Left ventricle myocardium superior (tissue), 1 donor: ENCODE measurements around the gene GSE1. TPM values are rescaled to one million over a fixed set of nuclear protein-coding genes. Genes with fewer than 3 reads are reported as not detected.

Experiments used
- ATAC-seq: fragments of 200-7000 bp; cut with Tn5 transposase; one replicate; pipeline ENCODE4 v1.9.1; 2020; ENCODE audit warnings: mild to moderate bottlenecking, moderate library complexity
- DNase-seq: peaks from one replicate; pipeline ENCODE4 v3.0.0-alpha.2; 2020
- intact Hi-C: fragments of 100-400 bp; cut with micrococcal nuclease; formaldehyde crosslinking; loops from one replicate; pipeline ENCODE4 v1.11.0; 2022
- total RNA-seq: library from RNA; stranded (reverse); fragmentation: NEBNext Ultra II Directional; extraction: Animal tissue kit (Norgen Biotek cat#: 25700); gene quantifications from one replicate; pipeline ENCODE4 v1.2.1, GENCODE V29; 2021
- donor health status: DM: no; HTN: yes; CAD: no; lungs with severe emphysema.

GSE1 gene
- total RNA-seq, 1 donor from 2014 or later: 40.4 TPM

GRCh38 chr16:85650135-85650843, 37.2 kb downstream of the GSE1 start:
- ATAC-seq (no peak), DNase-seq (peak; percentile 35)
- intact Hi-C loops: no loop called here

DNA sequence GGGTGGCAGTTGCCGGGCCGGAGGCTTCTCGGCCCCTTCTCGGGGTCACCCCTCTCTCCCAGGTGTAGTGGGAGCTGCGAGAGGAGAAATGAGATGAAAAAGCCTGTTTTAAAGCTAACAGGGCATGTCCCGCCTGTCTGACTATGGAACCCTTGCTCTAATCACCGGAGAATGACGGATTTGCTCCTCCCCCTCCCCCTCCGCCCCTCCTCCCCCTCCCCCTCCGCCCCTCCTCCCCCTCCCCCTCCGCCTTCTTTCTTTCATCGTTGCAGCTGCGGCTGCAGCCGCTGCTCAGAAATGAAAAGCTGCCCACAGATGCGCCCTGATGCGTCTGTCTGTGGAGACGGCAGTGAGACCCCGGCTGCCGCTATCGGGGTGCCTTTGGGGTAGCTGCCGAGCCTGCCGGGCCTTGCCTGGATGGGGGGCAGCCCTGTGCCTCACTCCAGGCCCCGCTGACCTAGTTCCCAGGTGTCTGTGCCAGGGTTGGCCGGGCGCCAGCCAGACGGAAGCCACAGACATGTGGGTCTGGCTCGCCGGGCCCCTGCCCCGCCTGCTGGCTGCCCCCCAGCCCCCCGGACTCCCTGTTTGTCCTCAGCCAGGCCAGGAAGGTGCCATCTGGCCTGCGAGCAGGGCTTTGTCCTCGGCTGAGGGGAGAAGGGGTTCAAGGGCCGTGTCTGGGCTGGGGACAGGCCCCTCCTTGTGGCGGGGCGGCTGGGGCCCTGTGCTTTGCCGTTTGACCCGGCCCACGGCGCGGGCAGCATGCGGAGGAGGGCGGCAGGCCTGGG, 37.9 kb downstream of the GSE1 start:
- peak; percentile 78 for DNase-seq
- ATAC-seq: peak; percentile 30

DNA sequence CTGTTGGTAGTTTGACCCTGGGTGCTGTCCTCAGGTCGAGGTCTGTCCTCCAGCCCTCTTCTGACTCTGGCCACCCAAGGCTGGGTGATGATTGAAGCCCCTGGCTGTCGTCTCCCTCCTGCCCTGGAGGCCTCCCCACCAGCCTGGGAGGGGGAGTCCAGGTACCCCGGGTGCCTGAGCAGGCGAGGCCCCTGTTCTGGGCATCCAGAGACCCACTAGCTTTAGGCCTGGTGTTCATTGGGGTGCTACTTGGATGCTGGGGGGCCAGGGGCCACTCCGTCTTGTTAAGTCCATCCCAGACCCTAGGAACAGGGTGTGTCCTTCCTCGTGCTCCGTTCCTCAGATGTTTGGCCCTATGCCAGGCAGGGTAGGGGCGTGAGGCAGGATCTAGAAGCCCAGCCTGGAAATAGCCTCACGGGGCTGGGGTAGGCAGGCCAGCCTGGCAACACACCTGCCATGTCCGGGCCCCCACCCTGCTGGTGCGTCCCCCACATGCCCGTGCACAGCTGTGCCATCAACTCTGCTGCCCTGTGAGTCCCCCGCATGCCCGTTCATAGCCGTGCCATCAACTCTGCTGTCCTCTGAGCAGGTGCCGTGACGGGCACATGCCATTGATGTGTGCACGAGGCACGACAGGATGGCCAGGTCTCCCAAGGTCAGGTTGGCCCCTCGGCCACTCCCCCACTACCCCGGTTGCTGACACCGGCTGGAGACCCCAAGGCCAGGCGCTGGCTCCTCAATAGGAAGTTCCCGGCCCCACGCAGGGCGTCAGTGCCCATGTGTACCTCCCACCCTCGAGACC, 38.7 kb downstream of the GSE1 start:
- intact Hi-C loops: no loop called here
- DNase-seq: peak; percentile 34

More for the DNA sequence above, 37.9 kb downstream of the GSE1 start:
- intact Hi-C loops: no loop called here

GRCh38 chr16:85652431-85653221, 39.5 kb downstream of the GSE1 start:
- peak; percentile 74 for DNase-seq
- intact Hi-C loops: no loop called here
- ATAC-seq: peak; percentile 65

More for the DNA sequence above, 38.7 kb downstream of the GSE1 start:
- peak; percentile 14 for ATAC-seq

GRCh38 chr16:85653290-85653891, 40.3 kb downstream of the GSE1 start:
- DNase-seq (peak; percentile 32), ATAC-seq (no peak)
- intact Hi-C loops: no loop called here

- ATAC-seq: no peak
- DNase-seq: peak; percentile 26
- intact Hi-C loops: no loop called here
These were observed 41.4 kb downstream of the GSE1 start for GRCh38 chr16:85654251-85655095.

GRCh38 chr16:85655216-85656129, 42.4 kb downstream of the GSE1 start:
- intact Hi-C loops: no loop called here
- no peak for ATAC-seq
- peak; percentile 26 for DNase-seq

DNA sequence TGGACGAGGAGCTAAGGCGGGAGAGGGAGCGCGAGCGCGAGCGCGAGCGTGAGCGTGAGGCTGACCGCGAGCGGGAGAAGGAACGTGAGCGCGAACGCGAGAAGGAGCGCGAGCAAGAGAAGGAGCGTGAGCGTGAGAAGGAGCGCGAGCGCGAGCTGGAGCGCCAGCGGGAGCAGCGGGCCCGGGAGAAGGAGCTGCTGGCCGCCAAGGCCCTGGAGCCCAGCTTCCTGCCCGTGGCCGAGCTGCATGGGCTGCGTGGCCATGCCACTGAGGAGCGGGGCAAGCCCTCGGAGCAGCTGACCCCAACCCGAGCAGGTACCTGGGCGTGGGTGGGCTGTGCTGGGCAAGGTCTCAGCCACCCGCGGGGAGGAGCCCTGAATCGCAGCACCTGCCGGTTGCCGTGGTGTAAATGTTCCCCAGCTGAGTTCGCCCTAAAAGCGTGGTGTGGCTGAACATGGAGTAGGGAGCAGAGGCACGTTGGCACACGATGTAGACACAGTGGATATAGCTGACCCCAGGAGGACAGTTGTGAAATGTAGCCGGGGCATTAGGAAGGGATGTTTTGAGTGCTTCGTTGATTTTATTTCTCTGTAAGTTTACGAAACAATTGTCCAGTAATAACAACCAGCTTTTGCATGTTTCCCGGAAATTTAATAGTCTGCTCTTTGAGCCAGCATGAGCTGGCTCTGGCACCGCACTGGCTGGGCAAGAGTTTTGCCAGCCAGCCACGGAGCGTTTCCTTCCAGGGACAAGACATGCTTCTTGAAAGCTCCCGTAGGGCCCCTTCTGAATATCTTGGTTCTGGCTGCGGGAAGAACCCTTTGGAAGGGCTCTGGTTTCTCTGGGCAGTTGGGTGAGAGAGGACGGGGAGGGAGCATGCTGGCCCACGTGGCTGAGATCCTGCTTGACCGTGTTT, 43.5 kb downstream of the GSE1 start:
- no peak for ATAC-seq
- intact Hi-C loops: no loop called here
- peak; percentile 15 for DNase-seq

DNA sequence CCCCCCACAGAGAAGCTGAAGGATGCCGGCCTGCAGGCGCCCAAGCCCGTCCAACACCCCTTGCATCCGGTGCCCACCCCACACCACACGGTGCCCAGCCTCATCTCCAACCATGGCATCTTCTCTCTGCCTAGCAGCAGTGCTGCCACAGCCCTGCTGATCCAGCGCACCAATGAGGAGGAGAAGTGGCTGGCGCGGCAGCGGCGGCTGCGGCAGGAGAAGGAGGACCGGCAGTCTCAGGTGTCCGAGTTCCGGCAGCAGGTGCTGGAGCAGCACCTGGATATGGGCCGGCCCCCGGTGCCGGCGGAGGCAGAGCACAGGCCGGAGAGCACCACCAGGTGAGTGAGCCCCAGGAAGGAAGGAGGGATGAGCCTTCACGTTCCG, 44.1 kb downstream of the GSE1 start:
- intact Hi-C loops: no loop called here
- ATAC-seq (no peak), DNase-seq (peak; percentile 17)

DNA sequence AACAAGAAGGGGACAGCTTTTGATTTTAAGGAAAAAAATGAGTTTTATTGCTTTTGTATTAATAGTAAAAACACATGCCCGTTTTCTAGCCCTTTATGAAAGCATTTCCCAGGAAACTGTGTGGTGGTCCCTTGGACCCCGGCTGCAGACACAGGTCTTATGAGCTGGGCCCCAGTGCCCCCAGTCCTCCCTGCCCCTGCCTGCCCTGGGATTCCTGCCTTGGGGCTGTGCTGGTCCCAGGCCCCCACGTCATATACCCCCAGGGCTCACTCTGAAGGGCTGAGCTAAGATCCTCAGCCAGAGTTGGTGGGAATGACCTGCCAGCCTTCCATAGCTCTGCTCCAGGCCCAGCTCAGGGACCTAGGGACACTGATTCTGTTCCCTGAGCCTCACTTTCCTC, 44.9 kb downstream of the GSE1 start:
- intact Hi-C loops: no loop called here
- ATAC-seq (no peak), DNase-seq (no peak)

GRCh38 chr16:85658504-85659326, 45.6 kb downstream of the GSE1 start:
- intact Hi-C loops: no loop called here
- DNase-seq: no peak
- no peak for ATAC-seq

- DNase-seq (no peak), ATAC-seq (peak; percentile 25)
- intact Hi-C loops: no loop called here
These were observed 46.2 kb downstream of the GSE1 start for GRCh38 chr16:85659336-85659735.

GRCh38 chr16:85659805-85660511, 46.8 kb downstream of the GSE1 start:
- ATAC-seq (peak; percentile 96), DNase-seq (peak; percentile 85)
- intact Hi-C loops: no loop called here
